ENCODE data around the gene MIDN.

Gene MIDN

GRCh38 chr19:1231729-1232637 lies 16.4 kb upstream of the MIDN start:
- Histone ChIP-seq H3K14ac (ENCODE audit: low read length) (no peak overlapping the region), H3K18ac (ENCODE audit: low read length) (no peak overlapping the region), H3K79me1 (ENCODE audit: low read length) (peaks cover under 1% of the 10 kb centered on the region), H4K8ac (ENCODE audit: low read depth, low read length) (no peak overlapping the region), H3K4ac (ENCODE audit: low read depth, low read length) (no peak overlapping the region), H3K79me2 (ENCODE audit: control insufficient read depth, insufficient read depth, low read length, poor library complexity) (no peaks in the 10 kb centered on the region), H2BK120ac (ENCODE audit: insufficient read depth, low read length, poor library complexity) (no peak overlapping the region), H2BK12ac (ENCODE audit: low read length) (no peak overlapping the region), H3K23ac (ENCODE audit: low read length) (no peak overlapping the region), H3K4me3 (ENCODE audit: low read depth, low read length) (no peak overlapping the region), H3K36me3 (ENCODE audit: control insufficient read depth in 1 of 2, insufficient read depth in 2 of 2, low read length in 2 of 2) (peaks cover 46 to 57% of the 10 kb centered on the region in 2 experiments), H3K4me1 (ENCODE audit: control insufficient read depth in 1 of 2, insufficient read depth in 2 of 2, low read length in 2 of 2) (peaks cover 9 to 19% of the 10 kb centered on the region in 2 experiments), H4K91ac (ENCODE audit: low read depth, low read length) (no peak overlapping the region), H2AK5ac (ENCODE audit: low read length) (no peak overlapping the region), H4K12ac (ENCODE audit: low read depth, low read length) (no peak overlapping the region), H3K9me3 (ENCODE audit: insufficient read depth, low read depth, low read length) (peaks cover 2% of the 10 kb centered on the region), H3K27ac (ENCODE audit: low read depth, low read length) (no peak overlapping the region), H2BK5ac (ENCODE audit: low read depth, low read length, poor library complexity) (no peak overlapping the region), H3K9ac (ENCODE audit: low read length) (peak overlapping the region; percentile 44), H3K27me3 (ENCODE audit: insufficient read depth, low read length) (no peaks in the 10 kb centered on the region), H2AFZ (ENCODE audit: insufficient read depth, low read length, poor library complexity) (no peak overlapping the region), H3K4me2 (ENCODE audit: low read length) (no peak overlapping the region)
- WGBS (ENCODE audit: extremely low coverage, insufficient coverage, insufficient read length), result no CpG with 5 or more reads among the region's 15 CpGs
- peak in 1 of 2 donors; percentile 60 for DNase-seq

GRCh38 chr19:1232652-1233072 lies 15.7 kb upstream of the MIDN start:
- H2BK120ac ChIP-seq (ENCODE audit: insufficient read depth, low read length, poor library complexity), result no peak overlapping the region
- no CpG with 5 or more reads among the region's 15 CpGs for WGBS (ENCODE audit: extremely low coverage, insufficient coverage, insufficient read length)
- H3K4me1 ChIP-seq (ENCODE audit: control insufficient read depth in 1 of 2, insufficient read depth in 2 of 2, low read length in 2 of 2), result peaks cover 9 to 20% of the 10 kb centered on the region in 2 experiments
- H3K18ac ChIP-seq (ENCODE audit: low read length), result no peak overlapping the region
- no peak overlapping the region for H2AFZ ChIP-seq (ENCODE audit: insufficient read depth, low read length, poor library complexity)
- no peak overlapping the region for H2AK5ac ChIP-seq (ENCODE audit: low read length)
- no peak overlapping the region for H3K4me3 ChIP-seq (ENCODE audit: low read depth, low read length)
- H3K27me3 ChIP-seq (ENCODE audit: insufficient read depth, low read length), result no peaks in the 10 kb centered on the region
- H3K79me1 ChIP-seq (ENCODE audit: low read length), result peaks cover 5% of the 10 kb centered on the region
- no peak overlapping the region for H3K27ac ChIP-seq (ENCODE audit: low read depth, low read length)
- H3K79me2 ChIP-seq (ENCODE audit: control insufficient read depth, insufficient read depth, low read length, poor library complexity), result peaks cover 1% of the 10 kb centered on the region
- peaks cover 40 to 51% of the 10 kb centered on the region in 2 experiments for H3K36me3 ChIP-seq (ENCODE audit: control insufficient read depth in 1 of 2, insufficient read depth in 2 of 2, low read length in 2 of 2)
- H4K12ac ChIP-seq (ENCODE audit: low read depth, low read length), result no peak overlapping the region
- no peak overlapping the region for H3K14ac ChIP-seq (ENCODE audit: low read length)
- no peak overlapping the region for H3K23ac ChIP-seq (ENCODE audit: low read length)
- no peak overlapping the region for H3K9ac ChIP-seq (ENCODE audit: low read length)
- no peak overlapping the region for H4K8ac ChIP-seq (ENCODE audit: low read depth, low read length)
- H3K4me2 ChIP-seq (ENCODE audit: low read length), result no peak overlapping the region
- H3K4ac ChIP-seq (ENCODE audit: low read depth, low read length), result no peak overlapping the region
- no peak overlapping the region for H4K91ac ChIP-seq (ENCODE audit: low read depth, low read length)
- H2BK12ac ChIP-seq (ENCODE audit: low read length), result no peak overlapping the region
- H3K9me3 ChIP-seq (ENCODE audit: insufficient read depth, low read depth, low read length), result peaks cover 5% of the 10 kb centered on the region
- DNase-seq, result no peak
- no peak overlapping the region for H2BK5ac ChIP-seq (ENCODE audit: low read depth, low read length, poor library complexity)

- no peak for DNase-seq
- Histone ChIP-seq H2BK12ac (ENCODE audit: low read length) (no peak overlapping the region), H3K14ac (ENCODE audit: low read length) (no peak overlapping the region), H3K4me3 (ENCODE audit: low read depth, low read length) (no peak overlapping the region), H3K27me3 (ENCODE audit: insufficient read depth, low read length) (no peaks in the 10 kb centered on the region), H3K23ac (ENCODE audit: low read length) (no peak overlapping the region), H2AFZ (ENCODE audit: insufficient read depth, low read length, poor library complexity) (no peak overlapping the region), H3K27ac (ENCODE audit: low read depth, low read length) (no peak overlapping the region), H2AK5ac (ENCODE audit: low read length) (no peak overlapping the region), H3K79me1 (ENCODE audit: low read length) (peaks cover 6% of the 10 kb centered on the region), H3K4ac (ENCODE audit: low read depth, low read length) (no peak overlapping the region), H3K4me2 (ENCODE audit: low read length) (no peak overlapping the region), H4K8ac (ENCODE audit: low read depth, low read length) (no peak overlapping the region), H3K9me3 (ENCODE audit: insufficient read depth, low read depth, low read length) (peaks cover 5% of the 10 kb centered on the region), H3K4me1 (ENCODE audit: control insufficient read depth in 1 of 2, insufficient read depth in 2 of 2, low read length in 2 of 2) (peaks cover 9 to 20% of the 10 kb centered on the region in 2 experiments), H2BK5ac (ENCODE audit: low read depth, low read length, poor library complexity) (no peak overlapping the region), H3K18ac (ENCODE audit: low read length) (no peak overlapping the region), H3K9ac (ENCODE audit: low read length) (no peak overlapping the region), H3K79me2 (ENCODE audit: control insufficient read depth, insufficient read depth, low read length, poor library complexity) (peaks cover 1% of the 10 kb centered on the region), H4K12ac (ENCODE audit: low read depth, low read length) (no peak overlapping the region), H3K36me3 (ENCODE audit: control insufficient read depth in 1 of 2, insufficient read depth in 2 of 2, low read length in 2 of 2) (peaks cover 35 to 45% of the 10 kb centered on the region in 2 experiments), H2BK120ac (ENCODE audit: insufficient read depth, low read length, poor library complexity) (no peak overlapping the region), H4K91ac (ENCODE audit: low read depth, low read length) (no peak overlapping the region)
- no CpG with 5 or more reads among the region's 24 CpGs for WGBS (ENCODE audit: extremely low coverage, insufficient coverage, insufficient read length)
Measured at GRCh38 chr19:1233115-1233667, 15.2 kb upstream of the MIDN start.

- H3K79me2 ChIP-seq (ENCODE audit: control insufficient read depth, insufficient read depth, low read length, poor library complexity), result peaks cover 1% of the 10 kb centered on the region
- H3K9me3 ChIP-seq (ENCODE audit: insufficient read depth, low read depth, low read length), result peaks cover 5% of the 10 kb centered on the region
- H3K18ac ChIP-seq (ENCODE audit: low read length), result no peak overlapping the region
- H3K14ac ChIP-seq (ENCODE audit: low read length), result no peak overlapping the region
- no peak overlapping the region for H2BK120ac ChIP-seq (ENCODE audit: insufficient read depth, low read length, poor library complexity)
- no peak overlapping the region for H2AFZ ChIP-seq (ENCODE audit: insufficient read depth, low read length, poor library complexity)
- no peak overlapping the region for H4K91ac ChIP-seq (ENCODE audit: low read depth, low read length)
- no peak overlapping the region for H3K4me2 ChIP-seq (ENCODE audit: low read length)
- WGBS (ENCODE audit: extremely low coverage, insufficient coverage, insufficient read length), result no CpG with 5 or more reads among the region's 45 CpGs
- no peak overlapping the region for H4K12ac ChIP-seq (ENCODE audit: low read depth, low read length)
- H3K4ac ChIP-seq (ENCODE audit: low read depth, low read length), result no peak overlapping the region
- peaks cover 8% of the 10 kb centered on the region for H3K79me1 ChIP-seq (ENCODE audit: low read length)
- no peak overlapping the region for H3K23ac ChIP-seq (ENCODE audit: low read length)
- H3K27ac ChIP-seq (ENCODE audit: low read depth, low read length), result no peak overlapping the region
- H4K8ac ChIP-seq (ENCODE audit: low read depth, low read length), result no peak overlapping the region
- no peak overlapping the region for H2BK5ac ChIP-seq (ENCODE audit: low read depth, low read length, poor library complexity)
- peaks cover 9 to 20% of the 10 kb centered on the region in 2 experiments for H3K4me1 ChIP-seq (ENCODE audit: control insufficient read depth in 1 of 2, insufficient read depth in 2 of 2, low read length in 2 of 2)
- H3K9ac ChIP-seq (ENCODE audit: low read length), result no peak overlapping the region
- H3K4me3 ChIP-seq (ENCODE audit: low read depth, low read length), result no peak overlapping the region
- DNase-seq, result no peak
- H2AK5ac ChIP-seq (ENCODE audit: low read length), result no peak overlapping the region
- peaks cover 30 to 35% of the 10 kb centered on the region in 2 experiments for H3K36me3 ChIP-seq (ENCODE audit: control insufficient read depth in 1 of 2, insufficient read depth in 2 of 2, low read length in 2 of 2)
- no peak overlapping the region for H2BK12ac ChIP-seq (ENCODE audit: low read length)
- H3K27me3 ChIP-seq (ENCODE audit: insufficient read depth, low read length), result no peaks in the 10 kb centered on the region
Measured at GRCh38 chr19:1234051-1234954, 14.1 kb upstream of the MIDN start.

All from trophoblast cell (in vitro differentiated cells and primary cell).